HG02642 (cell line): ENCODE measurements around the gene CCL3.
"Not testable (repeated sequence)": the region's sequence is repeated elsewhere in the genome, so short reads cannot be mapped to it uniquely, and the experiment has no call there.

Experiments used
- ATAC-seq: cut with Tn5 transposase; IDR thresholded peaks from one replicate; pipeline ENCODE4 v1.9.1; 2021; ENCODE audit warnings: mild to moderate bottlenecking; ENCODE audit not compliant: unreplicated experiment, poor library complexity

The CCL3 gene

GRCh38 chr17:36088670-36089338, 1.1 kb downstream of the CCL3 start:
- ATAC-seq: no peak

- not testable (repeated sequence) for ATAC-seq
These were observed 1.9 kb downstream of the CCL3 start for GRCh38 chr17:36087897-36088572.

- ATAC-seq: not testable (repeated sequence)
These were observed 2.5 kb downstream of the CCL3 start for GRCh38 chr17:36087471-36087870.

GRCh38 chr17:36086791-36087190, 3.2 kb downstream of the CCL3 start:
- no peak for ATAC-seq

GRCh38 chr17:36085765-36086164, 4.2 kb downstream of the CCL3 start:
- no peak for ATAC-seq

- not testable (repeated sequence) for ATAC-seq
These were observed 6.3 kb downstream of the CCL3 start for GRCh38 chr17:36083691-36084090.

- ATAC-seq: peak; percentile 47
These were observed 7.3 kb downstream of the CCL3 start for GRCh38 chr17:36082482-36083120.

- ATAC-seq: peak; percentile 35
These were observed 8.1 kb downstream of the CCL3 start for GRCh38 chr17:36081681-36082471.

- no peak for ATAC-seq
These were observed 15.6 kb downstream of the CCL3 start for GRCh38 chr17:36074365-36074764.

GRCh38 chr17:36072431-36073121, 17.4 kb downstream of the CCL3 start:
- ATAC-seq: no peak

- ATAC-seq: no peak
These were observed 18.2 kb downstream of the CCL3 start for GRCh38 chr17:36071751-36072150.

GRCh38 chr17:36070427-36070826, 19.5 kb downstream of the CCL3 start:
- ATAC-seq: no peak

GRCh38 chr17:36069136-36069535, 20.8 kb downstream of the CCL3 start:
- ATAC-seq: no peak

- no peak for ATAC-seq
These were observed 21.4 kb downstream of the CCL3 start for GRCh38 chr17:36068524-36068923.

- no peak for ATAC-seq
These were observed 23.5 kb downstream of the CCL3 start for GRCh38 chr17:36066365-36066985.

- no peak for ATAC-seq
These were observed 26.0 kb downstream of the CCL3 start, which contains the start of gene CCL18 for GRCh38 chr17:36063786-36064541. CCL18 (plus strand) TSS chr17:36064272; CDS start chr17:36064343, 71 bp downstream.

GRCh38 chr17:36060816-36061215, 29.1 kb downstream of the CCL3 start:
- no peak for ATAC-seq

GRCh38 chr17:36059406-36059805, 30.5 kb downstream of the CCL3 start:
- no peak for ATAC-seq

- no peak for ATAC-seq
These were observed 32.0 kb downstream of the CCL3 start for GRCh38 chr17:36057911-36058310.
